BE2C (cell line): Measurements from ENCODE around the gene GAMT.
A peak's percentile ranks its signal among the peaks of the same experiment; 100 is the strongest.

Experiments
- DNase-seq: peaks from one replicate; pipeline ENCODE4 v3.0.0-alpha.2; 2020
- H3K27me3 ChIP-seq: fragments of 250-450 bp; sonication (Bioruptor Pico); 2 replicates; pipeline ENCODE4 v1.5.1; 2020; ENCODE audit warnings: mild to moderate bottlenecking
- H3K36me3 ChIP-seq: fragments of 250-450 bp; sonication (Bioruptor Pico); 2 replicates; pipeline ENCODE4 v1.5.1; 2020; ENCODE audit warnings: mild to moderate bottlenecking
- H3K4me1 ChIP-seq: fragments of 250-450 bp; sonication (Bioruptor Pico); 2 replicates; pipeline ENCODE4 v1.5.1; 2020
- H3K4me3 ChIP-seq: 2 replicates; pipeline ENCODE4 v1.5.1; 2011; ENCODE audit warnings: low read depth, low read length
- H3K9me3 ChIP-seq: fragments of 250-450 bp; sonication (Bioruptor Pico); 2 replicates; pipeline ENCODE4 v1.5.1; 2020
- CTCF ChIP-seq: IDR thresholded peaks from 2 replicates; pipeline ENCODE4 v1.5.1; 2012; ENCODE audit warnings: mild to moderate bottlenecking, low read depth, low read length

The GAMT gene

GRCh38 chr19:1406774-1407527, 5.6 kb upstream of the GAMT start:
- peaks cover 22% of the 10 kb centered on the region for H3K4me1 ChIP-seq
- peaks cover 36% of the 10 kb centered on the region for H3K36me3 ChIP-seq
- DNase-seq = peak; percentile 99
- peak; percentile 46 for TF ChIP-seq CTCF
- H3K9me3 ChIP-seq = no peaks in the 10 kb centered on the region
- H3K4me3 ChIP-seq = peak overlapping the region; percentile 61
- H3K27me3 ChIP-seq = no peaks in the 10 kb centered on the region

GRCh38 chr19:1402411-1403070, 1.2 kb upstream of the GAMT start:
- Histone ChIP-seq H3K27me3 (no peaks in the 10 kb centered on the region), H3K4me3 (no peak overlapping the region), H3K9me3 (no peaks in the 10 kb centered on the region), H3K4me1 (no peaks in the 10 kb centered on the region), H3K36me3 (no peaks in the 10 kb centered on the region)
- DNase-seq = no peak
- TF ChIP-seq CTCF = no peak

GRCh38 chr19:1401889-1402217, 511 bp upstream of the GAMT start:
- DNase-seq = no peak
- no peak for TF ChIP-seq CTCF

GRCh38 chr19:1400281-1401137, 833 bp downstream of the GAMT start:
- Histone ChIP-seq H3K27me3 (no peaks in the 10 kb centered on the region), H3K4me1 (peaks cover 5% of the 10 kb centered on the region), H3K9me3 (no peaks in the 10 kb centered on the region), H3K36me3 (no peaks in the 10 kb centered on the region), H3K4me3 (peak overlapping the region; percentile 51)
- DNase-seq = no peak
- TF ChIP-seq CTCF = no peak

More at GRCh38 chr19:1401889-1402217, 511 bp upstream of the GAMT start:
- Histone ChIP-seq H3K27me3 (no peaks in the 10 kb centered on the region), H3K36me3 (no peaks in the 10 kb centered on the region), H3K9me3 (no peaks in the 10 kb centered on the region), H3K4me1 (no peaks in the 10 kb centered on the region), H3K4me3 (peak overlapping the region; percentile 21; the same call in 1 of the 2 replicates)

GRCh38 chr19:1399745-1400144, 1.6 kb downstream of the GAMT start:
- DNase-seq = no peak
- Histone ChIP-seq H3K4me3 (no peak overlapping the region), H3K36me3 (no peaks in the 10 kb centered on the region), H3K27me3 (no peaks in the 10 kb centered on the region), H3K4me1 (peaks cover 13% of the 10 kb centered on the region), H3K9me3 (no peaks in the 10 kb centered on the region)
- no peak for TF ChIP-seq CTCF

- Histone ChIP-seq H3K36me3 (peaks cover under 1% of the 10 kb centered on the region; the same call in 1 of the 2 replicates), H3K4me3 (no peak overlapping the region), H3K4me1 (peaks cover 15% of the 10 kb centered on the region), H3K9me3 (no peaks in the 10 kb centered on the region), H3K27me3 (no peaks in the 10 kb centered on the region)
- TF ChIP-seq CTCF = no peak
- DNase-seq = no peak
Observed at GRCh38 chr19:1399079-1399478, 2.3 kb downstream of the GAMT start.
